ENCODE results near the gene RRAGB.
A peak's percentile ranks its signal among the peaks of the same experiment; 100 is the strongest.
"Not testable (repeated sequence)": the region's sequence is repeated elsewhere in the genome, so short reads cannot be mapped to it uniquely, and the experiment has no call there.

The RRAGB gene

DNA sequence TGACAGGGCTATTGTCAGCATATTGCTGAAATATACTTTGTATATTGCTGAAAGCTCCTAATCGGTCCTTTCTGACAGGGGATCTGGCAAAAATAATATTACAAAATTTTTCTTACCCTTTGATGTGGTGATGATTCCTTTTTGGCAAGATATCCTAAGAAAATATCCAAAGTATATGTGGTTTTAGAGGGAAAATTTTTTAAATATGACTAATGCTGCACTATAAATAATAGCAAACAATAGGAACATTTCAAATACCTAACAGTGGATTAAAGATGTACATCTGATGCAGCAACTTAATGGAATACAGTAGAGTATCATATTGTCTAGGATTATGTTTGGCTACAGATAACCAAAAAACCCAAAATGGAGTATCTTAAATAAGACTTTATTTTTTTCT is 49.6 kb downstream of the RRAGB start:
- DNase-seq (ENCODE audit: low read depth), result no peak

DNA sequence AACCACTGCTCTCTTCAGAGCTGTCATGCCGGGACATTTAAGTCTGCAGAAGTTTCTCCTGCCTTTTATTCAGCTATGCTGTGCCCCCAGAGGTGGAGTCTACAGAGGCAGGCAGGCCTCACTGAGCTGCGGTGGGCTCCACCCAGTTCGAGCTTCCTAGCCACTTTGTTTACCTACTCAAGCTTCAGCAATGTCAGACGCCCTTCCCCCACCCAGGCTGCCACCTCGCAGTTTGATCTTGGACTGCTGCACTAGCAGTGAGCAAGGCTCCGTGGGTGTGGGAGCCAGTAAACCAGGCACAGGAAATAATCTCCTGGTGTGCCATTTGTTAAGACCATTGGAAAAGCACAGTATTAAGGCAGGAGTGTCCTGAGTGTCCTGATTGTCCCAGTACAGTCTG is 56.9 kb downstream of the RRAGB start:
- DNase-seq (ENCODE audit: low read depth); H3K4me3 ChIP-seq (ENCODE audit: control insufficient read depth, low read depth, low read length): not testable (repeated sequence)

More for the DNA sequence above, 49.6 kb downstream of the RRAGB start:
- no peak overlapping the region for H3K4me3 ChIP-seq (ENCODE audit: control insufficient read depth, low read depth, low read length)
- TF ChIP-seq, protein P1, sequence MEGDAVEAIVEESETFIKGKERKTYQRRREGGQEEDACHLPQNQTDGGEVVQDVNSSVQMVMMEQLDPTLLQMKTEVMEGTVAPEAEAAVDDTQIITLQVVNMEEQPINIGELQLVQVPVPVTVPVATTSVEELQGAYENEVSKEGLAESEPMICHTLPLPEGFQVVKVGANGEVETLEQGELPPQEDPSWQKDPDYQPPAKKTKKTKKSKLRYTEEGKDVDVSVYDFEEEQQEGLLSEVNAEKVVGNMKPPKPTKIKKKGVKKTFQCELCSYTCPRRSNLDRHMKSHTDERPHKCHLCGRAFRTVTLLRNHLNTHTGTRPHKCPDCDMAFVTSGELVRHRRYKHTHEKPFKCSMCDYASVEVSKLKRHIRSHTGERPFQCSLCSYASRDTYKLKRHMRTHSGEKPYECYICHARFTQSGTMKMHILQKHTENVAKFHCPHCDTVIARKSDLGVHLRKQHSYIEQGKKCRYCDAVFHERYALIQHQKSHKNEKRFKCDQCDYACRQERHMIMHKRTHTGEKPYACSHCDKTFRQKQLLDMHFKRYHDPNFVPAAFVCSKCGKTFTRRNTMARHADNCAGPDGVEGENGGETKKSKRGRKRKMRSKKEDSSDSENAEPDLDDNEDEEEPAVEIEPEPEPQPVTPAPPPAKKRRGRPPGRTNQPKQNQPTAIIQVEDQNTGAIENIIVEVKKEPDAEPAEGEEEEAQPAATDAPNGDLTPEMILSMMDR (IDR thresholded peaks at IDR 0.05; ENCODE audit: control insufficient read depth, insufficient read depth, low read depth, low read length, missing control alignments), result no peak

DNA sequence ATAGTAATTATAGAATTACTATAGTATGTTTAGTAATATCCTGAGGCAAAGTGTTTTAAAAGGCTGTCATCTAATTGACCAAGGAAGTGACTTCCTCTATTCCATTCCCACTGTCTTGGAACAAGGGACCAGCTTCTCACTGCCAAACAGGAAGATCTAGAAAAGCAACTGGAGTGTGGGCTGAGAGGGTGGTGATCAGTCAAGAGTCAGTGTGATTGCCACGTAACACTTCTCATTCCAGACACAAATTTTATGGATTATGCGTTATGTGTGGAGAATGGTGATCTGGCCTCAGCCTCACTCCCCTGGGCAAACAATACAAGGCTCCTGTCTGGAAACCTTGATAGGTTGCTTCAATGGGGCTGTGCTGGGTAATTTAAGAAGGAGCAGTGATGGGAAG is 60.0 kb downstream of the RRAGB start:
- TF ChIP-seq, protein P1 (IDR thresholded peaks at IDR 0.05; ENCODE audit: control insufficient read depth, insufficient read depth, low read depth, low read length, missing control alignments), result no peak
- H3K4me3 ChIP-seq (ENCODE audit: control insufficient read depth, low read depth, low read length), result no peak overlapping the region
- no peak for DNase-seq (ENCODE audit: low read depth)

DNA sequence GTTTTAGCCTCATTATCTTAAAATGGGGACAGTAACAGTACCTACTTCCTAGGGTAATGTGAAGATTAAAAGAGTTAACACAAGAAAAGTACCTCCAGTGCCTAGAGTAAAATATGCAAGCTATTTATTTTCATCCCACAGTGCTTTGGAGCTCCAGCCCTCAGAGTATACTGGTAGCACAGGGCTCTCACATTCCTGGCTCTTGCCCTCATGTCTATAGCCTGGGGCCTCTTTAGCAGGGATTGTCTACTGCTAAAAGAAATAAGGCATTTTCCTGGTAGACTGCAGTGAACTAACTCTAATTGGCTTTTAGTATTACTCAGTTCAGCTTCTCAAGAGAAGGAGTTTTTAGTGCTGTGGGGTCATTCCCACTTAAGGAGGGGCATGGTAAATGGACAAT is 60.8 kb downstream of the RRAGB start:
- TF ChIP-seq, protein P1 (IDR thresholded peaks at IDR 0.05; ENCODE audit: control insufficient read depth, insufficient read depth, low read depth, low read length, missing control alignments), result no peak
- no peak overlapping the region for H3K4me3 ChIP-seq (ENCODE audit: control insufficient read depth, low read depth, low read length)
- peak; percentile 4 for DNase-seq (ENCODE audit: low read depth)

DNA sequence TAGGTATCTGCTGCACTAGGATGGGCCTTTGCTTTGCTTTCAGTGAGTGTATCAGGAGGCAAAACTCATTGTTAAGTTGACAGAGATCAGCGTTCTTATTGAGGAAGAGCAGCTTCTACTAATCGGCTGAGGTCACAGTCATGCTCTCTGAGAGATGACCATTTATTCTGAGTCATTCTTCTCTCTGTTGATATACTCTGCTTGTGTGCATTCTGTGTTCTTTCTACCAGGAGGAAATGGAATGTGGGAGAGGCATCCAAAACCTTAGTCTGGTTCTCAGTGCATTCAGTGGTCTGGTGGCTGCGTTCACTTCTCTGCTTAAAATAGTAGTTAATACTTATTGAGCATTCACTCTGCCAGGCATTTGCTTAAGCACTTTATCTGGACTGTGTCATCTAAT is 66.2 kb downstream of the RRAGB start:
- DNase-seq (ENCODE audit: low read depth), result no peak
- H3K4me3 ChIP-seq (ENCODE audit: control insufficient read depth, low read depth, low read length), result no peak overlapping the region
- TF ChIP-seq, protein P1 (IDR thresholded peaks at IDR 0.05; ENCODE audit: control insufficient read depth, insufficient read depth, low read depth, low read length, missing control alignments), result no peak

DNA sequence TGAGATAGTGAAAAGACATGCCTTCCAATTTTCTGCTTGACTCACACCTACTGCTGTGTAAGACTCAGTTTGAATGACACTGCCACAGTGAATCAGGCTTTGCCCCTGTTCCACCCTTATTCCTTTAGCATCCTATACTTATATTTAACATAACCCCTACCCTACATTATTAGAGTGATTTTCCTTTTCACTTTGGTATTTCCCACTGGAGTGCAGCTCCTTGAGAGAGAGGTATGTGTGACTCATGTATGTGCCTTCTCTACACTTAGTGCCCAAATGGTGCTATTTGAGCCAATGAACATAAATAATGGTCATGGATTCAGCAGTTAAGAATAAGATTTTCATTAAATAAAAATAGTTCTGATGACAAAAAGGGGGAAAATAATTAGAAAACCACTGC is 69.5 kb downstream of the RRAGB start:
- DNase-seq (ENCODE audit: low read depth), result no peak
- H3K4me3 ChIP-seq (ENCODE audit: control insufficient read depth, low read depth, low read length), result no peak overlapping the region
- TF ChIP-seq, protein P1 (IDR thresholded peaks at IDR 0.05; ENCODE audit: control insufficient read depth, insufficient read depth, low read depth, low read length, missing control alignments), result no peak

DNA sequence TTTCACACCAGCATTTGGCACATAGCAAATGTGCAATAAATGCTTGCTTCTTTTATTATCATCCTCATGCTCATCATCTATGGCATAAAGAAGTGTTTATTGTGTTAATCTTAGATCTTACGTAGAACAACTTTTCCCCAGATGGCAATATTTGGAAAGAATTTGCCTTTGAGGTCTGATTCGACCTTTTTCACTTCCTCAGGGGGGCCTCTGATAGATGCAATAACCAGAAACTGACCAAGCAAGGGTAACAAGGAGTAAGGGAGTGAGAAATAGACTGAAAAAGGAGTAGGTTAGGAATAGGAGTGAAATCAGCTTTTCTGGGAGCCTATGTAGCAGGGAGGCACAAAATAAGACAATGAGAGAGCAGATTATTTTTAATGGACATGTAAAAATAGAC is 70.2 kb downstream of the RRAGB start:
- H3K4me3 ChIP-seq (ENCODE audit: control insufficient read depth, low read depth, low read length), result no peak overlapping the region
- no peak for DNase-seq (ENCODE audit: low read depth)
- TF ChIP-seq, protein P1 (IDR thresholded peaks at IDR 0.05; ENCODE audit: control insufficient read depth, insufficient read depth, low read depth, low read length, missing control alignments), result no peak

Data from AG09309 (cell line).